Parathyroid adenoma (tissue), 2 donors: ENCODE data around the gene PPARA.

Source experiments
- H2AFZ ChIP-seq: fragments of 300-600 bp; sonication (generic); one replicate; pipeline ENCODE4 v1.7.0; 2017; ENCODE audit warnings: antibody characterized with exemption, mild to moderate bottlenecking
- H3K27ac ChIP-seq: fragments of 300-600 bp; sonication (generic); one replicate; pipeline ENCODE4 v1.7.0; 2017
- H3K27me3 ChIP-seq: fragments of 300-600 bp; sonication (generic); one replicate; pipeline ENCODE4 v1.7.0; 2017; ENCODE audit warnings: low read length; ENCODE audit not compliant: control insufficient read depth, insufficient read depth
- H3K36me3 ChIP-seq: fragments of 300-600 bp; sonication (generic); one replicate; pipeline ENCODE4 v1.7.0; 2017; ENCODE audit warnings: low read length; ENCODE audit not compliant: control insufficient read depth, insufficient read depth
- H3K4me1 ChIP-seq: fragments of 300-600 bp; sonication (generic); one replicate; pipeline ENCODE4 v1.7.0; 2017; ENCODE audit warnings: control low read depth
- H3K4me2 ChIP-seq: fragments of 300-600 bp; sonication (generic); one replicate; pipeline ENCODE4 v1.7.0; 2017; ENCODE audit warnings: low read length
- H3K4me3 ChIP-seq: fragments of 300-600 bp; sonication (generic); one replicate; pipeline ENCODE4 v1.7.0; 2017; ENCODE audit warnings: low read depth, low read length
- H3K79me2 ChIP-seq: fragments of 300-600 bp; sonication (generic); one replicate; pipeline ENCODE4 v1.7.0; 2017; ENCODE audit warnings: control low read depth
- H3K9ac ChIP-seq: fragments of 300-600 bp; sonication (generic); one replicate; pipeline ENCODE4 v1.7.0; 2017; ENCODE audit warnings: mild to moderate bottlenecking
- H3K9me3 ChIP-seq: fragments of 300-600 bp; sonication (generic); one replicate; pipeline ENCODE4 v1.7.0; 2017; ENCODE audit warnings: low read length; ENCODE audit not compliant: control insufficient read depth
- CTCF ChIP-seq: fragments of 300-600 bp; sonication (generic); IDR thresholded peaks from one replicate; pipeline ENCODE4 v1.7.0; 2017; ENCODE audit warnings: antibody characterized with exemption, mild to moderate bottlenecking
- donor health status: primary hyperparathyroidism.

PPARA gene

GRCh38 chr22:46239261-46240048 lies 89.1 kb downstream of the PPARA start:
- Histone ChIP-seq H3K36me3 (no peaks in the 10 kb centered on the region), H3K4me2 (no peak overlapping the region), H3K27ac (no peak overlapping the region), H3K9me3 (no peaks in the 10 kb centered on the region), H3K4me1 (no peaks in the 10 kb centered on the region), H3K79me2 (no peaks in the 10 kb centered on the region), H3K4me3 (no peak overlapping the region), H2AFZ (no peak overlapping the region), H3K27me3 (no peaks in the 10 kb centered on the region), H3K9ac (no peak overlapping the region)
- TF ChIP-seq CTCF, result no peak

- H3K27me3 ChIP-seq, result no peaks in the 10 kb centered on the region
These were observed 89.7 kb downstream of the PPARA start for GRCh38 chr22:46240073-46240472.

GRCh38 chr22:46240506-46240905 lies 90.2 kb downstream of the PPARA start:
- no peaks in the 10 kb centered on the region for H3K27me3 ChIP-seq
- H3K4me2 ChIP-seq, result no peak overlapping the region
- H2AFZ ChIP-seq, result no peak overlapping the region
- no peaks in the 10 kb centered on the region for H3K36me3 ChIP-seq
- H3K79me2 ChIP-seq, result no peaks in the 10 kb centered on the region
- H3K27ac ChIP-seq, result no peak overlapping the region
- no peaks in the 10 kb centered on the region for H3K4me1 ChIP-seq
- TF ChIP-seq CTCF, result no peak
- no peaks in the 10 kb centered on the region for H3K9me3 ChIP-seq
- H3K4me3 ChIP-seq, result no peak overlapping the region
- H3K9ac ChIP-seq, result no peak overlapping the region

More at GRCh38 chr22:46240073-46240472, 89.7 kb downstream of the PPARA start:
- Histone ChIP-seq H3K9me3 (no peaks in the 10 kb centered on the region), H3K4me1 (no peaks in the 10 kb centered on the region), H3K27ac (no peak overlapping the region), H3K9ac (no peak overlapping the region), H3K4me3 (no peak overlapping the region), H2AFZ (no peak overlapping the region), H3K36me3 (no peaks in the 10 kb centered on the region), H3K4me2 (no peak overlapping the region), H3K79me2 (no peaks in the 10 kb centered on the region)
- TF ChIP-seq CTCF, result no peak

- no peaks in the 10 kb centered on the region for H3K9me3 ChIP-seq
- H3K4me1 ChIP-seq, result no peaks in the 10 kb centered on the region
- no peak for TF ChIP-seq CTCF
- no peaks in the 10 kb centered on the region for H3K79me2 ChIP-seq
- H2AFZ ChIP-seq, result no peak overlapping the region
- H3K9ac ChIP-seq, result no peak overlapping the region
- H3K4me3 ChIP-seq, result no peak overlapping the region
- H3K4me2 ChIP-seq, result no peak overlapping the region
- H3K36me3 ChIP-seq, result no peaks in the 10 kb centered on the region
- H3K27ac ChIP-seq, result no peak overlapping the region
- no peaks in the 10 kb centered on the region for H3K27me3 ChIP-seq
These were observed 90.6 kb downstream of the PPARA start for GRCh38 chr22:46240907-46241306.
